GM19467 (cell line): Measurements from ENCODE around the gene MED26.
A peak's percentile ranks its signal among the peaks of the same experiment; 100 is the strongest.
"Not testable (repeated sequence)": the region's sequence is repeated elsewhere in the genome, so short reads cannot be mapped to it uniquely, and the experiment has no call there.

Experiments
- ATAC-seq: cut with Tn5 transposase; IDR thresholded peaks from one replicate; pipeline ENCODE4 v1.9.1; 2021; ENCODE audit warnings: mild to moderate bottlenecking, moderate library complexity; ENCODE audit not compliant: unreplicated experiment

MED26 gene, protein sequence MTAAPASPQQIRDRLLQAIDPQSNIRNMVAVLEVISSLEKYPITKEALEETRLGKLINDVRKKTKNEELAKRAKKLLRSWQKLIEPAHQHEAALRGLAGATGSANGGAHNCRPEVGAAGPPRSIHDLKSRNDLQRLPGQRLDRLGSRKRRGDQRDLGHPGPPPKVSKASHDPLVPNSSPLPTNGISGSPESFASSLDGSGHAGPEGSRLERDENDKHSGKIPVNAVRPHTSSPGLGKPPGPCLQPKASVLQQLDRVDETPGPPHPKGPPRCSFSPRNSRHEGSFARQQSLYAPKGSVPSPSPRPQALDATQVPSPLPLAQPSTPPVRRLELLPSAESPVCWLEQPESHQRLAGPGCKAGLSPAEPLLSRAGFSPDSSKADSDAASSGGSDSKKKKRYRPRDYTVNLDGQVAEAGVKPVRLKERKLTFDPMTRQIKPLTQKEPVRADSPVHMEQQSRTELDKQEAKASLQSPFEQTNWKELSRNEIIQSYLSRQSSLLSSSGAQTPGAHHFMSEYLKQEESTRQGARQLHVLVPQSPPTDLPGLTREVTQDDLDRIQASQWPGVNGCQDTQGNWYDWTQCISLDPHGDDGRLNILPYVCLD

GRCh38 chr19:16628183-16628983 lies at the start of gene MED26:
Gene MED26, minus strand, starts transcription at chr19:16628204. Its CDS starts 261 bp downstream, at chr19:16627943.
- ATAC-seq, result peak; percentile 78

- ATAC-seq, result no peak
Measured at GRCh38 chr19:16677055-16677454, 49.1 kb upstream of the MED26 start.

GRCh38 chr19:16676101-16676798 lies 48.2 kb upstream of the MED26 start:
- no peak for ATAC-seq

- ATAC-seq, result not testable (repeated sequence)
Measured at GRCh38 chr19:16673839-16674238, 45.8 kb upstream of the MED26 start.

DNA sequence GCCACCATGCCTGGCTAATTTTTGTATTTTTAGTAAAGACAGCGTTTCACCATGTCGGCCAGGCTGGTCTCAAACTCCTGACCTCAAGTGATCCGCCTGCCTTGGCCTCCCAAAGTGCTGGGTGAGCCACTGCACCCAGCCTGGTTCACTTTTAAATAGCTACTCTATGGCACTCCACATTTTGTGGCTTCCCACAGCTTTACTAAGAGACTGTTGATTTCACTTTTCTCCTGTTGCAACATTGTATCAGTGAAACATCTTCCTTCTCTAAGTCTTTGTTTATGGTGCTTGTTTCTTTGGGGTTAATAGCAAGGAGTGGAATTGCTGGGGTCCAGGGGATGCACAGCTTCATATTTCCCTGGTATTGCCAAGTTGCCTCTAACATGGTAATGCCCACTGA lies 45.2 kb upstream of the MED26 start:
- ATAC-seq, result no peak

- ATAC-seq, result no peak
Measured at GRCh38 chr19:16671652-16672274, 43.8 kb upstream of the MED26 start.

DNA sequence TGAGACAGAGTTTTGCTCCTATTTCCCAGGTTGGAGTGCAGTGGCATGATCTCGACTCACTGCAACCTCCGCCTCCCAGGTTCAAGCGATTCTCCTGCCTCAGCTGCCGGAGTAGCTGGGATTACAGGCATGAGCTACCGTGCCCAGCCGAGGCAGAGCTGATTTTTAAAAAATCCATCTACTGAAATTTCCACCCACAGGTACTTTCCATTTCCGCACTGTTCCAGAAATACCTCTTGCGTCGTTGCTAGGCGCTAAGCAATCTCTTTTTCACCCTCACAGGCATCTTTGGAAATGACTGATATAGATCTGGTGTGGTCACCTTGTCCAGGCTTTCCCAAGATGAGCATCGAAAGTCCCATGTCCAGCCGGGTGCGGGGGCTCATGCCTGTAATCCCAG lies 42.3 kb upstream of the MED26 start:
- no peak for ATAC-seq

DNA sequence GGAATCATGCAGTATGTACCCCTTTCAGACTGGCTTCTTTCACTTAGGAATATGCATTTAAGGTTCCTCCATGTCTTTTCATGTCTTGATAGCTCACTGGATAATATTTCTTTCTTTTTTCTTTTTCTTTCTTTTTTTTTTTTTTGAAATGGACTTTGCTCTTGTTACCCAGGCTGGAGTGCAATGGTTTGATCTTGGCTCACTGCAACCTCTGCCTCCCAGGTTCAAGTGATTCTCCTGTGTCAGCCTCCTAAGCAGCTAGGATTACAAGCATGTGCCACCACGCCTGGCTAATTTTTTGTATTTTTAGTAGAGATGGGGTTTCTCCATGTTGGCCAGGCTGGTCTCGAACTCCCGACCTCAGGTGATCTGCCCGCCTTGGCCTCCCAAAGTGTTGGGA lies 40.7 kb upstream of the MED26 start:
- not testable (repeated sequence) for ATAC-seq

GRCh38 chr19:16668176-16668575 lies 40.2 kb upstream of the MED26 start:
- no peak for ATAC-seq

GRCh38 chr19:16661480-16662034 lies 33.6 kb upstream of the MED26 start:
- ATAC-seq, result no peak

DNA sequence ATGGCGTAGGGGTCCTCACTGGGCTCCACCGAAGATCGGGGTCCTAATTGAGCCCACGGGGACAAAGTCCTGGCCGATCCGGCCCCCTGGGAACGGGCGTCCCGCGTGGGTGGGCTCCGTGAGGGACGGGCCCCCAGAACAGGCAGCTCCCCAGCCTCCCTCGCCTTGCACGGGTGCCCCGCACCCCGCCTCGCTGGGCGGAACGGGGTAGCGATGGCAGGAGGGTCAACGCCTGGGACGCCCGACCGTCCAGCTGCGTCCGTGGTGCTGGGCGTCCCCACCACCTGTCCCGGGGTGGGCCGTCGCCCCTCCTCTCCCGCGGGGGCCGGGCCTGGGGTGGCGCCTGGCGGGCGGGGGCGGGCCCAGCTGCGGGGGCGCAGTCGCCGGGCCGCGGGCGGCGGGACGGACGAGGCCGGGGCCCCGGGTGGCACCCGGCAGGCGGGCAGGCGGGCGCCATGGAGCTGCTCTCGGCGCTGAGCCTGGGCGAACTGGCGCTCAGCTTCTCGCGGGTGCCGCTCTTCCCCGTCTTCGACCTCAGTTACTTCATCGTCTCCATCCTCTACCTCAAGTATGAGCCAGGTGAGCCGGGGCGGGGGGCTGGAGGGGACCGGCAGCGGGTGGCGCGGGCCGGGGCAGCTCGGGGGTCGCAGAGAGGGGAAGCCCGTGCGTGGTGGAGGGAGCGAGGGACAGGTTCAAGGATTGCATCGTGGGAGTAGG lies 32.9 kb upstream of the MED26 start, which contains the start of gene TMEM38A:
TSS of gene TMEM38A (plus strand) at position 377 of the 717 bp plus-strand sequence. CDS start at position 456, 79 bp downstream.
- no peak for ATAC-seq

GRCh38 chr19:16659832-16660708 lies 32.1 kb upstream of the MED26 start, which contains the start of gene SMIM7:
Gene SMIM7, minus strand, starts transcription at chr19:16660144. Its CDS starts 34 bp downstream, at chr19:16660110.
- ATAC-seq, result peak; percentile 87

GRCh38 chr19:16659464-16659831 lies 31.4 kb upstream of the MED26 start:
- no peak for ATAC-seq

GRCh38 chr19:16657384-16657783 lies 29.4 kb upstream of the MED26 start:
- ATAC-seq, result no peak

DNA sequence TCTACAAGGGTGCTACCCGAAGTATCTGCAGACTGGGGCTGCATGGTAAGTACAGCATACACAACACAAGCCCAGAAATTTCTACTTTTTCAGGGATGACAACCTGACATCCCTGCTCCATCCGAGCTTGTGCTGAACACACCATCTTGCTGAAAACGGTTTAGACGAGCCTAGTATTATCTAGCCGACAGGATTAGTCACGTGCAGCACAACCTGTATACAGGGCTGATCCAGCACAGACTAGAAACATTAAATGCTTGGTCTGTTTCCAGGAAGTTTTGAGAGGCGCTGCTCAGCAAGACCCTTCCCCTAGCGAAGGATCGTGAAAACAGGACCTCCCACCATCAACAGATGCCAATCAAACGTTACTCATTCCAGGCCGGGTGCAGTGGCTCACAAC lies 27.7 kb upstream of the MED26 start:
- ATAC-seq, result no peak

DNA sequence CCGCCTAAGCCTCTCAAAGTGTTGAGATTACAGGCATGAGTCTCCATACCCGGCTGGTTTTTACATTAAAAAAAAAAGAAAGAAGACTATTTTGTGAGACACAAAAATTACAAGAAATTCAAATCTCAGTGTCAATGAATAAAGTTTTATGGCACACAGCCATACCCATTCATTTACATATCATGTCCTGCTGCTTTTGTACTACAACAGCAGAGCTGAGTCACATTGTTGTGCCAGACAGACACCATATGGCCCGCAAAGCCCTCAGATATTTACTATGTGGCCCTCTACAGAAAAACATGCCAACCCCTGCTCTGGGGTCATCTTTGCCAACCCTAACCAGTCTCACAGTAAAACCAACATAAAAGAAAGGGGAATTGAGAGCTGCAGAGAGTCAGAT lies 26.6 kb upstream of the MED26 start:
- ATAC-seq, result no peak

DNA sequence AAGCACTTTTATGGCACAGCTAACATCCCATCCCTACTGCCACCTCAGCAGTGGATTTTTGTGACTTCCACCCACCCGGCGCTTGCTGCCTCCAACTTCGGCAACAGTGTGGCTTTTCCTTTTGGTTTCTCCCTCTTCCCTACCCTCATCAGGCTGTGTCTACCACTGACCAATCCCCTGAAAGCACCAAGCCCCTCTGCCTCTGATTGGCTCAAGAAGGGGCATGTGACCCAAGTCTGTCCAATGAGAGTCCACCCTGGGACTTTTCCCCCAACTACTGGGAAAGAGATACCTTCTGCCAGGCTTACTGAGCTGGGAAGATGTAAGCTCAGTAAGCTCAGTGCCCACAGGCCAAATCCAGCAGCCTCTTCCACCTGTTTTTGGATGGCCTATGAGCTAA lies 26.1 kb upstream of the MED26 start:
- ATAC-seq, result no peak

DNA sequence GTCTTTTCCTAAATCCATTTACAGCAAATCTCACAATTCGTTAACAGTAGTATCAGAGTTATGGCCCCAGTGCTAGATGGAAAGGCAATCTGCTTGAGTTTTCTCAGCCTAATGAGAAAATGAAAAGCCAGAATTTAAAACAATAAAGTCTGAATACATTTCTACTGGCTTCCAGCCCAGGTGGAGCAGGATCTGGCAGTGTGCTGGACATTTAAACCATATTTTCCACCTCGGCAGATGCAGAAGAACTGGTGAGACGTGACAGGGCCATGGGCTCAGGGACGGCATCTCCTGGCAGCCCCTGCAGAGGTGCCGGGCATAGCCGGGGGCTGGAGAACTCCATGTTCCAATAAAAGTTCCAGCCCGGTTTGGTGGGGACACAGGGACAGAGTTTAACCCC lies 24.9 kb upstream of the MED26 start:
- ATAC-seq, result no peak
